CD4-positive, alpha-beta T cell treated with Interleukin-21 for 1 hour (primary cell): Measurements from ENCODE around the gene COLEC11.
"Not testable (repeated sequence)": the region's sequence is repeated elsewhere in the genome, so short reads cannot be mapped to it uniquely, and the experiment has no call there.

Experiments
- DNase-seq: peaks from one replicate; pipeline ENCODE4 v3.0.0-alpha.2; 2020

The COLEC11 gene

GRCh38 chr2:3594493-3595281 is at the start of gene COLEC11:
TSS of gene COLEC11 (plus strand) at chr2:3595112. CDS start at chr2:3604341, 9,229 bp downstream.
- no peak for DNase-seq

DNA sequence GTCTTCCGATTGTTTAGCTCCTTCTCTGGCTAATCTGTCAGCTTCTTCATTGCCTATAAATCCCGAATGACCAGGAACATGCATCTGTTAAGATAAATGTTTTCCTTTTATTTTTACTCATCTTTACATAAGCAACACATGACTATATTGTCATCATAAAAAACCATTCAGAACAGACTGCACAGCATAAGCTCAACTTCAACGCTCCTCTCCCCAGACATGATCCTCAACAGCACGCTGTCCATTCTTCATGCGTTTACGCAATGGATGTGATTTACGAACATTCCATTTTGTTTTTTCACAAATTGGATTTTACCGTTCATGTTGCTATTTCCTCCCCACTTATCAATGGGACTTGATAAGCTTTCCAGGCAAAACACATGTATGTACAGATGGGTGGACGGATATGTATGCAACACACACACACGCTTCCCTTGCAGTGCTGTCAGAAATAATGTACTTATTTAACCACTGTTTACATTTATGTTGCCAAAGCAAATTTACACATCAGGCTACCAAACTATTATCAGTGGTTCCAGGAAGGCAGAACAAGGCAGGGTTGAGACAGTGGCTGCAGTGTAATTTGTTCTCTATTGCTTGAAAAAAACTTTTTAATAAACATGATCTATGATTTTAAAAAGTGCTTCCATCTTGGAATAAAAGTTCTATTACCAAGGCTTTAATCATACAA is 49.0 kb upstream of the COLEC11 start:
- DNase-seq, result no peak

GRCh38 chr2:3547915-3548314 is 47.0 kb upstream of the COLEC11 start:
- DNase-seq, result no peak

DNA sequence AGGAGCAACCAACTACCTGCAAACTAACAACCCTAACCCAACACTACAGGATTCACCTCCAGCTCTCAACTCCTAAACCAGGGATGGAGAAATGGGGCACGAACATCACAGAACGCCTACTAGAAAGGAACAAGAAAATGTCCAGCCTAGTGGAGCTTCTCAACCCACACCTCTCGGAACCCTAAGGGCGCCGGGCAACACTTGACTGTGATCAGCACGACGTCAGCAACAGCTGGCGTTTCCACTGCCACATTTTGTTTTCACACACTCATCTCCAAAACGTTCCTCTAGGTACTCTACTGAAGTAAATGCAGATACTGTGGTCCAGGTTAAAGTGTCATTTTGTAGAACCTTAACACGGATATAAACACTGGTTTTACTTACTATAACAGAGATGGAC is 41.0 kb upstream of the COLEC11 start:
- no peak for DNase-seq

DNA sequence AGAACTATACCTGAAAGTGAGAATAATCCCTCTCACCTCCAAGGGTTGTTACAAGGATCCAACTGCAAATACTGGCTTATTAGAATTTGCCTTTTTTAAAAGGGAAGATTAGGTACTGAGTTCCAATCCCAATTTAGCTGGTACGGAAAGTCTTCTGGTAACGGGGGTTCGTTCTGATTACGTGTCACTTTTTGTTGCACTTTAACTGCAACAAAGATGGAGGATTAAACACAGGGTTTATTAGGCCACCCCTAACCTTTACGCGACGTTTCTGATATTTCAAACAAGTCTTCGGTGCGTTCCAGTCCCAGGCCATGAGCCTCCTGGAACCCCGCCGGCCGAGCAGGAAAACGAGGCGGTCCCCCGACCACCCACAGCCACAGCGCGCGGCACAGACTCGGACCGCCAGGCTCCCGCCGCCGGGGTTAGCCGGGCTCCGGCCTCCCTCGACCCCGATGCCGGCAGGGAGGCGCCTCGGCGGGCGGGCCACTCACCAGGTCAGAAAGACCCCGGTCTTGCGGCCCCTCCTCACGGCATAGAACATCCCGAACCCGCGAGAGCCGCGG is 37.2 kb upstream of the COLEC11 start:
- no peak for DNase-seq

- DNase-seq, result peak; percentile 97
Measured at GRCh38 chr2:3558205-3559014, 36.5 kb upstream of the COLEC11 start, which contains the start of gene RNASEH1. TSS of gene RNASEH1 (minus strand) at chr2:3558333. CDS start at chr2:3558260, 73 bp downstream.

GRCh38 chr2:3563521-3563976 is 31.4 kb upstream of the COLEC11 start:
- DNase-seq, result no peak

DNA sequence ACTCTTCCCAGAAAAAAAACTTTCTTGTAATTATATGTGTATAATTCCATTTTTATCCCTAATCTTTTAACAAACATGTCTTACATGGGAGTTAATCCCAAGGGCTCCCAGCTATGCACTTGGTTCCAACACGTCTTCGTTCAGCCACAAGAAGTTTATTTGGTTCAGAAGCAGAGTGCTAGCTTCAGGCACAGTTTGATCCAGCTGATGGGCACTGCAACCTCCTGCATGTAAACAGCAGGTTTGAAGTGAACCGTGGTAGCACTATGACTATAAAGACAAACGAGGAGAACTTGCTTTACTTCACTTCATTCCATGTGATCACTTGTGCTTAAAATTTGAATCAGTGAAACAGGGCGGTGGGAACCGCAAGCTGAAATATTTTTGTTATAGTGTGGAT is 29.8 kb upstream of the COLEC11 start:
- no peak for DNase-seq

DNA sequence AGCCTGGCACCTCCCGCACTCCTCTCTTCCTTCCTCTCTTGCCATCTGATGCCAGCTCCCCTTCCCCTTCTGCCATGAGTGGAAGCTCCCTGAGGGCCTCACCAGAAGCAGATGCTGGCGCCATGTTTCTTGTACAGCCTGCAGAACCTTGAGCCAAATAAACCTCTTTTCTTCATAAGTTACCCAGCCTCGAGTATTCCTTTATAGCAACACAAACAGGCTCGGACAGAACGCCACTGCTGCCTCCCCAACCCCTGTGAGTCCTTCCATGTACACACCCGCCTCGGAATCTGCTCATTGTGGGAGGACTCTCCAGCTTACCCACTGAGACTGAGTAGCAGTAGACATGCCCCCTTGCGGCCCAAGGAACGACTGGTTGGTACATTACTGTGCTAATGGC is 28.1 kb upstream of the COLEC11 start:
- DNase-seq, result no peak

GRCh38 chr2:3569656-3570055 is 25.3 kb upstream of the COLEC11 start:
- DNase-seq, result not testable (repeated sequence)

- no peak for DNase-seq
Measured at GRCh38 chr2:3571284-3571683, 23.6 kb upstream of the COLEC11 start.

GRCh38 chr2:3572620-3573019 is 22.3 kb upstream of the COLEC11 start:
- no peak for DNase-seq

DNA sequence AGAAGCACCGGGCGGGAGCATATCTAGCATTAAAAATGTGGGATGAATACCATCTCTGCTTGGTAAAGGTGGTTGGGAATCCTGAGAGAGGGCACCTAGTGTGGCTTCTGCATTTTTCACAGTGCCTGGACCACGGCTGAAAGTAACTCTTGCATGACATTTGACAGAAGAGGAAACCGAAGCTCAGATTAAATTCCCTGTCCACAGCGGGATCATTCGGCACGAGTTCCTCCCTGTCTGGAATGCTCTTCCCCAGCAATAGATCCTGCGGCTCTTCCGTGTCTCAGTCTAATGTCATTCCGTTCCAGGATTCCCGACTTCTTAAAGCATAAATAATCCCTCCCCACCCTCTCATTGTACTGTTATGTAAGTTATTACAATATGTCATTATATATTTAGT is 20.8 kb upstream of the COLEC11 start:
- DNase-seq, result no peak

GRCh38 chr2:3575534-3576262 is 19.2 kb upstream of the COLEC11 start:
- DNase-seq, result peak; percentile 40

GRCh38 chr2:3576263-3576630 is 18.7 kb upstream of the COLEC11 start:
- not testable (repeated sequence) for DNase-seq

- no peak for DNase-seq
Measured at GRCh38 chr2:3578987-3579386, 15.9 kb upstream of the COLEC11 start.

DNA sequence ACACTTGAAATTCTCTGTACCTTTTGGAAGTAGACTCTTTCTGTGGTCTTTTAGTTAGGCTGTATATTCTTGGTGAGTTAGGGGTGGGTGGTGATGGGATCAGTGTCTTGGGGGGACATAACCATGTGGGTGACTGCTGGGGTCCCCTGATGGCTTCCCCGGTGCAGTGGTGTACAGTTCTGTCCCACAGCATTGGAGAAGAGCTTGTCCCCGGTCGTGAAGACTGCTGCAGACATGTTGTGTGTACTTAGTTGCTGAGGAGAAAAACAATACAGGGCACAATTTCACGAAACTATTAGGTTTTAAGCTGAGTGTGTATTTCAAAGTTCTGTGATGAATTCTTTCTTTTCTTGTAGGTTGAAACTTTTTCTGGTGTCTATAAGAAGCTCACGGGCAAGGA is 14.5 kb upstream of the COLEC11 start:
- DNase-seq, result no peak

GRCh38 chr2:3581367-3582262 is 13.3 kb upstream of the COLEC11 start:
- DNase-seq, result no peak

DNA sequence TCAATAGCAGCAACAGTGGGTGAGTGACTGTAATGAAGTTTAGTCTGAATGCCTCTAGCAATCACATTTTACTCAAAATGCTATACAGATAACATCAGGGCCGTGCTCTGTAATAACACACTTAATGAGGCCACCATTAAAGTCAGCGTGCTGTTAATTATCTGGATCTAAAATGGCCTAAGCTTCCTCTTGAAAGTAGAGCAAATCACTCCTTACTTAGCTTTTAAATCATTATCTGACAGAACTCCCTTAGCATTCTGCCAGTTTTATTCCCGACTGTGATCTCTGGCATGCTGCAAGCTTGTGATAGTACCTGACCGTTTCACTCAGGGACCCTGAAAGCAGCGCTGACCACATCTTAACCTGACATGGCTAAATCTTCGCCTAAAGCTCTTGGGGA is 10.8 kb upstream of the COLEC11 start:
- no peak for DNase-seq

GRCh38 chr2:3584608-3585260 is 10.2 kb upstream of the COLEC11 start:
- no peak for DNase-seq
